Stimulated activated CD4-positive, alpha-beta T cell treated with anti-CD3 and anti-CD28 coated beads, Interleukin-1b, Interleukin-23, amount 100 ng/mL, for 48 hours (primary cell): ENCODE measurements around the gene SMCO3.

ENCODE experiments used
- DNase-seq: peaks from one replicate; pipeline ENCODE4 v3.0.0-alpha.2; 2020

Gene SMCO3

DNA sequence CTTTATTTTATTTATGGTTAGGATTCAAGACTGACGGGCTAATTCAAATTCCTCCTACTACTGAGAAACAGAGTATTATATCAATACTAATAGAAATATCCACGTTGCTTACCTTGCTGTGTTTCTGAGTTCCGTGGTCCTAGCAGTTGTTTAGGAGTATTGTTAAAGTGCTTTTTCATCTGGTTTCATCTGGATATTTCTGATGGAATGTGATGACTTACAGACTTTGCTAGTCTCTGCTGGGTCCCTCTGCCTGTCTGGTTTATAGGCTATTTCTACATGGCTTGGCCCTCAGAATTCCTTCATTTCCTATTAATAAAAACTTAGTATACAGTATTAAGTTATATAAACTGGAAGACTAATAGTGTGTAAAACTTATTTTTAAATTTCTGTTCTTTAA is at the start of gene SMCO3:
Gene SMCO3, minus strand, starts transcription at position 169 of the 400 bp plus-strand sequence. CDS start 7,502 bp downstream, outside the sequence.
- DNase-seq: no peak

DNA sequence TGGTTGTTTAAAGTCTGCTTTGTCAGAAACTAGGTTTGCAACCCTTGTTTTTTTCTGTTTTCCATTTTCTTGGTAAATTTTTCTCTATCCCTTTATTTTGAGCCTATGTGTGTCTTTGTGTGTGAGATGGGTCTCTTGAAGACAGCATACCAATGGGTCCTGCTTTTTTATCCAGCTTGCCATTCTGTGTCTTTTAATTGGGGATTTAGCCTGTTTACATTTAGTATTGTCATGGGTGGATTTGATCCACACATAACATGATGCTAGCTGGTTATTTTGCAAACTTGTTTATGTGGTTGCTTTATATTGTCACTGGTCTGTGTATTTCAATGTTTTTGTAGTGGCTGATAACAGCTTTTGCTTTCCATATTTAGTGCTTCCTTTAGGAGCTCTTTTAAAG is 46.5 kb upstream of the SMCO3 start:
- DNase-seq: no peak

DNA sequence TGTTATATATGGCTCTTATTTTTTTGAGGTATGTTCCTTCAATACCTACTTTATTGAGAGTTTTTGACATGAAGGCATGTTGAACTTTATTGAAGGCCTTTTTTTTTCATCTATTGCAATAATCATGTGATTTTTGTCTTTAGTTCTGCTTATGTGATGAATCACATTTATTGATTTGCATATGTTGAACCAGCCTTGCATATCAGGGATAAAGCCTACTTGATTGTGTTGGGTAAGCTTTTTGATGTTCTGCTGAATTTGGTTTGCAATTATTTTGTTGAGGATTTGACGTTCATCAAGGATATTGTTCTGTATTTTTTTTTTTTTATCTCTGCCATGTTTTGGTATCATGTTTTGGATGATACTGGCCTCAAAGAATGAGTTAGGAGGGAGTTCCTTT is 44.5 kb upstream of the SMCO3 start:
- DNase-seq: no peak

DNA sequence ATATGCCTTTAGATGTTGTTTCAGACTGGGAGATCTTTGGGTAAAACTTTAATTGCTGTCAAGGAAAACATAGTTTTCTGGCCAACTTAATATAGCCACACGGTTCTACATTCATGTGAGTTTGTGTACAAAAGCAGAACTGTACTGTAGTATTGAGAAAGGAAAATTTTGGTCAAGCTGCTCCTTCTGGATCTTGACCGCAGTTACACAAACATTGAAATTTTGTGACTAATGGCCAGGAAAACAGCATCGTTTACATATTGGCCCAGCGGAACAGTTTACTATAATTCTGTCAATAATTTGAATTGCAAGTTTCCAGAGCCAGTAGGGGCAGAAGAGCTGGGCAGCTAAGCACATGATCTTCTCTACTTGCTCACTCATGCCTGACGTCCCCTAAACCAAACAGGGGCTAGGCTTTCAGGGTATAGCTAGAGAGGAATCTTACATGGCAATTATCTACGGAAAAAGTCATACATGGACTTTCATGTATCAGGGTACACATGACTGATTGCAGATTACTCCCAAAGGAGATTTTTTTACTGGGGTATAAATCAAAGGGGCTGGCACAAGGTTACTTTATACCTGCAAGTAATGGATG is 40.7 kb upstream of the SMCO3 start:
- no peak for DNase-seq

DNA sequence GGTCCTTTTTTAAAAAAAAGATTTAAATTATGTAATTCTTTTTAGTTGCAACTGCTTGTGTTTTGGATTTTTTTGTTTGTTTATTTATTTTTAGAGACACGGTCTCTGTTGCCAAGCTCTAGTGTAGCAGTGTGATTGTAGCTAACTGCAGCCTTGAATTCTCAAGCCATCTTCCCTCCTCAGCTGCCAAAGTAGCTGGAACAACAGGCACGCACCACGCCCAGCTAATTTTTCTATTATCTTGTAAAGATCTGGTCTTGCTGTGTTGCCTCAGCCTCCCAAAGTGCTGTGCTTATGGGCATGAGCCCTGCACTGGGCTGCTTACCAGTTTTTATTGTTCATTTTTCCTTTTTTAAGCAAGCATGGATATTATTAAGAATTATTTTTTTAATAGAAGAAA is 40.0 kb upstream of the SMCO3 start:
- DNase-seq: no peak

DNA sequence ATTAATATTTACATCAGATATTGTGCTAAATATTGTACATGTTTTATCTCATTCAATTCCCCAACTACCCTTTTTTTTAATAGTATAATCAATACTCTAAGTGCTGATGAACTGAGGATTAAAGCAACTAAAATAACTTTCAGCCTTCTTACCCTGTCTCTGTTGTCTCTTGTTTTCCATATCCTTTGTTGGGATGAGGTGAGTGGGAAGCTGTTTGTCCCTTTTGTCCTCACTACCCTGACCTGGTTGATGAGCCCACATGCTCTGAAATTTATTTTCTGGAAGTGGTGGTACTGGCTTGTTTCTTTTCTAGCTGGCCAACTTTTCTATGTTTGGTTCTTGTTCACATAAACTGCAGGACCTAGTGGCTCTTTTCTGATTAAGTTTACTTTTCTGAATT is 38.9 kb upstream of the SMCO3 start:
- no peak for DNase-seq

DNA sequence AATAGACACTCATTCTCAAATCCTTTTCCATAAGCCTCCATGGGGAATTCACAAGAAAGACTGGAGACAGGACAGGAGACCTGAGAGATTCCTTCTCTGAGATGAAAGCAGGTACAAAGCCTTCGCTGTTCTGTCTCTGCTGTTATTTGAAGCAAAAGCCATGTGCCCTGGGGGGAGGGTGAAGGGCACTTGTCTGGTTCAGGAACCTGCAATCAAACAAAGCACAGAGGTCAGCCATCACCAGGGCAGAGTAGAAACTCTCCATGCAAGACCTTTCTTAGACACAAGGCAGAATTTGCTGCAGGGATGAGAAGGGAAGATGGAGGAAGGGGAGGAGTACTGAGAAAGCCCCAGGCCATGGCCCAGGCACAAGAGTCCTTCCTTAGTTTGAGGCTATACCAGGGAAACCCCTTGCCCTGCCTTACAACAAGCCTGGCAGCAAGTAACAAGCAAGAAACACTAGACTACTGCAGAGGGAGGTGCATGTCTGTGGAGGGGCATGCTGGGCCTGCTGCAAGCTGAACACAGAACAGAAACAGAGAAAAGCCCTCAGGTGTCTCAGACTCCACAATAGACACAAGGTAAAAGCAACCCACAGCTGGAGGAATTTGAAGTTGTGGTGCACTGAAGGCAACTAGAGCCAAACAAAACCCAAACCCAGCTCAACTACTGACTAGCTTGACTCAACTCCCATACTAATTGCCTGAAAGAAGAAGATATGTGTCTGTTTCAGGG is 37.1 kb upstream of the SMCO3 start:
- no peak for DNase-seq

DNA sequence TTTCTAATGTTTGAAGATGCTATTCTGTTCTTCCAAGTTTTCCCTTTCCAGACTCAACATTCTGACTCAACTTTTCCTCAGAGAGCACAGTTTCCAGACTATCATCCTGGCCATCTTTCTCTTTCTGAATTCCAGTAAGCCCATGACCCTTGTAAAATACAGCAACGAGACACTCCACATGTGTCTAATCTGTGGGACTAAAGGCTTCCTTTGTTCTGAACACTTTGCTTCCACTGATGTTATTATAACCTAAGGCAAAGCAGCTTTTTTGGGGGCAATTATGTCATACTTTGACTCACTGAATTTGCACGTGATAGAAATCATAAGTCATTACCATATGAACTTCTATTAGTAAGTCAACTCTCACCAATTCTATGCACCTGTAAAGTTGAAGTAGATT is 35.7 kb upstream of the SMCO3 start:
- DNase-seq: no peak

DNA sequence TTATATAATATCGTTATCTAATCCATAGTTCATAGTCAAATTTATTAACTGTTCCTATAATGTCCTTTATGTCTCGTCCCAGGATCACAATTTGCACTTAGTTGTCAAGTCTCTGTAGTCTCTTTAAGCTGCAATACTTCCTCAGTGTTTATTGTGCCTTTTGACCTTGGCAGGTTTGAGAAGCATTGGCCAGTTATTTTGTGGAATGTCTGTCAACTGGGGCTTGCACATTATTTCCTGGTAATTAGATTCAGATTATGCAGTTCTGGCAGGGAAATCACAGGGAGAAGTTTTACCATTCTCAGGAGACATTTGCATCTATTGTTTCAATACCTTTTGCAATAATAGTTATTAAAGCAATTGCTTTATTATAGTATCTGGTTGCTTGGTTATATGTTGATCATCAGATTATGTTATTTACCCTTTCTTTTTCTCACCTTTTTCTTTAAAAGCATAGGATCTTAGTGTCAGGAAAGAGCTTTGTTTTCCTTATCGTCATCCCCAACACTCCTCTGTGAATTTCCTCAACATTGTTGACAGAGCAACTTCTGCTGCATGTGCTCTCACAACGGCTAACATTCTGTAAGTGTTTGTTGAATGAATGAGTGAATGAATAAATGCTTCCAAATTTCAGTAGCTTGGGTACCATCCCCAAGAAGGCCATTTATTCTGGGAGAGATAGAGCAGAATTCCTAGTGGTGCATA is 33.0 kb upstream of the SMCO3 start:
- no peak for DNase-seq

DNA sequence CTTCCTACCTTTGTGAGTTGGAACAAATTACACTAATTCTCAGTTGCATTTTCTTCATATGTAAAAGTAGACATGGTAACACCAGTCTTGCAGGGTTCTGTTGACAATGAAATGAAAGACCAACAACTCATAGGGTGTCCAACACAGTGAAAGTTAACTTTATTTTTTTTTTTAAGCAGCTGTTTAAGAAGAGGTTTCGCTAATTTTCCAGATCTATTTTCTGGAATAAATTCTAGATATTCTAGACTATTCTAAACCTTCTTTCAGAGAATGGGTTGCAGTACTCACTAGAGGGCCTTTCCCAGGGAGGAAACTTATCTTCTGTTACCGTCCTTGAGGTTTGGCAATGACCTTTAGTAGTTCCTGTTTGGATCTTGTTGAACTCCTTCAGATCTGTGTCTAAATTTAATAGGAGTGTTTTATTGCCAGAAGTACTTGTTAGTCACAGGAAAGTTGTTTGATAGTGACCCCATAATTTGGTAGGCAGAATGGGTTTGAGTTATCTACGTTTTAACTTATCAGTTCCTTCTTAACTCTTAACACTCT is 32.1 kb upstream of the SMCO3 start:
- no peak for DNase-seq

DNA sequence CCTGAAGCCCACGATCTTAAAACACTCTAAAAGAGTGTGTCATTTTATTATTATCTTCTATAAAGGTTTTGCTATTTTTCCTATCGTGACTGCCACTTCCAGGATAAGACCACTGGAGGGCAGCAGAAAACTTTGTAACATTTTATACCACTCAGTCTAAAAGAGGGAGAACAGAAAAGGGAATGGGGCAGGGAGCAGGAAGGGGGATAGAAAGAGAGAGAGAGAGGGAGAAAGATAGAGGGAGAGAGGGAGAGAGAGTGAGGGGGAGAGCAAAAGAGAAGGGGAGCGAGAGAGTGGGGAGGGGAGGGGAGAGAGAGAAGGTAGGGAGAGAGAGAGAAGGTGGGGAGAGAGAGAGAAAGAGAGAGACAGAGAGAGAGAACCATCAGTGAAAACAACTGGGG is 31.4 kb upstream of the SMCO3 start:
- no peak for DNase-seq

DNA sequence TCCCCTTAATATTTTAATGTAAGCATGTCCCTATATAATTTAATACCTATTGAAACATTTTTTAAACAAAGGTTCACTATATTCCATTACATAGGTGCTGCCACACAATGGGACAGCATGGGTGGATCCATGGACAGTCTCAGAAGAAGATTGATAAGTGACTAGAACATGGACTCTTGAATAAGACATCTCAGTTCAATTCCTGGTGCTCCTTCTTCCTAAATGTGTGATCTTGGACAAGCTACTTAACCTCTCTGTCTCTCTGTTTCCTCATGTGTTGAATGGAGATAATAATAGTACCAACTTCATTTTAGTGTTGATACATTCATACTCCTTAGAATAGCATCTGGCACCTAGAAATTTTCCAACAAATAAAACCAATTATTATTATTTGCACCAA is 30.4 kb upstream of the SMCO3 start:
- DNase-seq: no peak

DNA sequence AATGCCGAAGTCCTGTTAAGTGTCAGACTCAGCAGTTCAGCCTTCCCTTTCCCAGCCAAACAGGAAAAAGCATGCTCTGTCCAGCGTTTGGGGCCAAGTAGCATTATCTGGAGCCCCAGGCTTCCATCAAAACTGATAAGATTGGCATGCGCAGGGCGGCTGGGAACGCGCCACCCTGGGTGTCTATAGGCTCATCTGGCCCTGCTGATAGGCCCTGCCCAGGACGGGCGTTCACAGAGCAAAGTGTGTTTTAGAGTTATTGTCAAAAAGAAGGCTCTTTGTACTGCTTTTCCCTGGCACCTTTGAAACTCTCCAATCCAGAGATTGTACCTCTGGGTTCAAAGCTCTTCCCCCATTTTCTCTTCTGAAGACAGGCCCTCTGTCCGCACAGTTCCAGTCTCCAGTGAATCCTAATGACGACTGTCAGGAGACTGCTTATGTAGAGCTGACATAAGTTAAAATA is 29.5 kb upstream of the SMCO3 start, which contains the start of gene ART4:
Gene ART4, minus strand, starts transcription at position 102 of the 463 bp plus-strand sequence. CDS start 413 bp downstream, outside the sequence.
- DNase-seq: no peak

DNA sequence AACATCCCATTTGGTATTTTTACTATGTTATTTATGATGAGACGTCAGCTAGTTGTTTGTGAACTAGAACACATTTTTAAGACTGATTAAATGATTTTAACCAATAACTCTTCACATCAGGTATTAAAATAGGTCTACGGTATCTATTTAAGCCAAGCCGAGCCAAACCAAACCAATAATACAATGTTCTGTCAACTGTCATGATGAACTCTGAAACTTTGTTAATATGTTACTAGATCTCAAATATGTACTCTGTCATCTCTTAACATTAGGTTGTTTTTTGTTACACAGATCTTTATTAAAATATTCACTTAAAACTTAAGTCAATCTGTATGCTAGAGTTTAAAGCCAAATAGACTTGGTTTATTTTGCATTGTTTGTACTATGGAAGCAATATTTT is 28.3 kb upstream of the SMCO3 start:
- DNase-seq: no peak

DNA sequence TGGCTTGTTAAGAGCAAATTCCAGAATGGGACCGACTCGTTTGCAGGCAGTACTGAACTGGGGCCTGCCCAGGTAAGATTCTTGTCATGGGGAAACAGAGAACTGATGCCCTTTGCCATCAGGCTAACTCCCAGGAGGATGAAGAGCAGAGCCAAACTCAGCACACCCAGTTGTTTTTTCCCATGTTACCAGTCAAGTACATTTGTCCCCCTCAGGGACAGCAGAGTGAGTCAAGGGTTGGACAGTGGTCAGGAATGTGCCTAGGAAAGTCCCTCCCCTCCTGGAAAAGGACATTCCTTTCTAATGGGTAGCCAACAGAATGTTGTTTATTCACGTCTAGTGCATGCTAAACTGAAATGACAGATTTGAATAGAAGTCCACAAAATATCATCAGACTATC is 27.8 kb upstream of the SMCO3 start:
- DNase-seq: no peak

DNA sequence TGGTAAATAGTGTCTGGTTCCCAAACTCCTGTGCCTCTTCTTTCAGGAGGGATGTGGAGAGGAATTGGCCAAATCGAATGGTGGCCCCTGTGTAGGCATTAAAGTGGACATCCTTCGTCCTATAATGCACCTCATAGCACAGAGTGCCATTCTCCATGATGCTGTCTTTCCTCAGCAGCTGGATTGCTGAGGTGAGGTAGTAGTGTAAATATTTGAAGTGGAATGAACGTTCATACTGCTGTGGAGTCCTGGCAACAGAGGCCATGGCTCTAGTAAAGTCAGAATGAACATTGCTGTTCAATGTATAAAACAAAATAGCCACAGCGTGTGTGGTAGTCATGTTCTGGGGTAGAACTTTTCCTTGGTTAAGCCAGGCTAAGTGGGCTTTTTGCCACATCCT is 26.6 kb upstream of the SMCO3 start:
- DNase-seq: no peak

DNA sequence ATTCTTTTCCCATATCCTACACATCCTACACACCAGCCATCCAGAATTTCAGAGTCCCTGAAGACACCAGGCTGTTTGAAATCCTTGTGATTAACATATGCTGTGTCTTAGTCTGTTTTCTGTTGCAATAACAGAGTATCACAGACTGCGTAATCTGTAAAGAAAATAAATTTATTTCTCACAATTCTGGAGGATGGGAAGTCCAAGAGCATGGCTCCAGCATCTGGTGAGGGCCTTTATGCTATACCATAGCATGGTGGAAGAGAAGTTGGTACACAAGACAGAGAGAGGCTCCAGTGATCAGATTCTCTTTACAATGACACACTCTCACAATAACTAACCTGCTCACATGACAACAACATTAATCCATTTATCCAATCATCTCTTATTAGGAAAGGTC is 25.3 kb upstream of the SMCO3 start:
- DNase-seq: no peak

DNA sequence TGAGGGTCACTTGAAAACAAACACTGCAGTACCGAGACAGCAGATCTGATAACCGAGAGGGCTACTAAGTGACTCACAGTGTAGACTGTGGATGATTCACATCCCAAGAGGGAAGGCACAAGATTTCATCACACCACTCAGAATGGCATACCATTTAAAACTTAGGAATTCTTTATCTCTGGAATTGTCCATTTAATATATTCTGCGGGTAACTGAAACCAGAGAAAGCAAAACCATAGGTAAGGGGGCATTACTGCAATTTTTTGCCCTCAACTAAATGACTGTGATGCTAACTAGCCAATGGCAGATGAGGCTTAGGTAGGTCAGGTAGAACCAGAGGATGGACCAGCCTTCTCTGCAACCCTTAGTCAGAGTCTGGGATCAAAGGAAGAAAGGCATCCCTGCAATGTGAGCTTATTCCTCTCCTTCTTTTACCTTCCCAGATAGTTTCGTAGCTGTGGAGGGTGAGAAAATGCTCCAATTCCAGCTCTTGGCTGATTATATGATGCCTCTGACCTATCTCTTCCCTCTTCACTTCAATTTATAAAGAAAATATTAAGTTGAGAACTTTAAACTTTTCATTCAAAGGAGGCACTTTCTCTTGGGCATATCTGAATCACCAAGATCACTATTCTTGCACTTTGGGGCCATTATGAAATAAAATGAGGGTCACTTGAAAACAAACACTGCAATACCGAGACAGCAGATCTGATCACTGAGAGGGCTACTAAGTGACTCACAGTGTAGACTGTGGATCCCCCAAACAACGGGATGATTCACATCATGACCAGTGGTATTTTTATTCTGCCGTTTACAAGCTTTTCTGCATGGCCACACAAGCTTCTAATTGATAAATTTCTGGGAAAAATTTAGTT is 22.6 kb upstream of the SMCO3 start:
- DNase-seq: no peak

DNA sequence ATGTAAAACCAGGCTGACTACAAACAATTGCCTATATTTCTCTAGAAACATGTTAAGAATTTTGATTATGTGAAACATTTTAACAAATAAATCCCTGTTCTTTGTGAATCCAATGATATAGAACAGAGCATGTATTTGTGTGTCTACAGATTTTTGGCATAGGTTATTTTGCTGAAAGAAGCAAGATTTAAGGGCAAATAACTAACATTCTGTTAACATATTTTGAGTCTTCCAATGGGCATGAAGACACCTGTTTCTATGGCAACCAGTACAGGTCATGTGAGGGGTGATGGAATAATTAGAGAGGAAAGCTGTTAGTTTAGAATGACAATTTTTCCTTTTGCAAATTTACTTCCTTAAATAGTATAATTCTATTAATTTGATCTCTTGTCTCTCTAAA is 20.5 kb upstream of the SMCO3 start:
- DNase-seq: no peak

DNA sequence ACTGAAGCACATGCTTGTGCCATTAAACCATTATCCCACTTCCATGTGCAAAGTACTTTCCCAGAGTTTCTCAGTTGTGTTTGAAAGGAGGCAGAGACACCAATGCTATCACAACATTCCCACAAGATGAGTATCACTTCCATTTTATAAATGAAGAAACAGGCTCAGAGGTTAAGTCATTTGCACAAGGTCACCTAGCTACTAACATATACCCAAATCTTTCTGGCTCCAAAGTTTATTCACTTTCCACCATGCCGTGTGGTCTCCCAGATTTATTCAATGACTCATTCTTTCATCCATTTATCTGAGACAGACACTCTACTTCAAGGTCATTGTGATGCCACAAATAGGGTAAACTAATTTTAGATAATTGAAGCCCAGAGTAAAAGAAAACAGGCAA is 20.0 kb upstream of the SMCO3 start:
- no peak for DNase-seq

DNA sequence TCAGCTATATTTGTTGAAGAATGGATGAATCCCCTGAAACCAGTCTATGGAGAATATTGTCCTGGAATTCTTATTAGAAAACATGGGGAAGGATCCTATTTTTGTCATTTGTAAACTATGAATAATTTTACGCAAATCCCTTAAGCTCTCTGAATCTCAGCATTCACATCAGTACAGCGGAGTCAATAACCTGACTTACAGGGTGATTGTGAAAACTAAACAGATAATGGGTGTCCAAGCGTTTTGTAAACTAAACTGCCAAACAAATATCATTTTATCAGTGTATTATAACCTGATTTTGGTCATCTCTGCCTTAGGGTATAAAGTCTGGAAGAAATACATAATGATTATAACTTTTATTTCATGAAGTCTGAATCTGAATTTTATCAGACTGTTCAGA is 19.4 kb upstream of the SMCO3 start:
- DNase-seq: no peak

DNA sequence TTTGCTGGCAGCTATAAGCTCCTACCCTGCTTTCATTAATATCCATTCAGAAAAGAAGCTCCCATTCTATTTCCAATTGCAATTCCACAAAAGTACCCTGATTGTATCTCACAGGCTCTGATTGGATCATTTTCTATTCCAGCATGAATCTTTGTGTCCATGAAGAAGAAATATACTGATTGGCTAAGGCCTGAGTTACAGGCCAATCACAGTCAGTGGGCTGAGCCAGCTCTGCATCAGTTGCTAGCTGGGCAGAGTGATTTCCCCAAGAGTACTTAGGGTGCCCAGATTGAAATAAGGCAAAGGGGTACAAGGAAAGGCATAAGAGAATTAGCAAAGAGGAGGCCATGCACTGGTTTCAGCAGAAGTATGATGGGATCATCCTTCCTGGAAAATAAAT is 14.9 kb upstream of the SMCO3 start:
- DNase-seq: no peak

DNA sequence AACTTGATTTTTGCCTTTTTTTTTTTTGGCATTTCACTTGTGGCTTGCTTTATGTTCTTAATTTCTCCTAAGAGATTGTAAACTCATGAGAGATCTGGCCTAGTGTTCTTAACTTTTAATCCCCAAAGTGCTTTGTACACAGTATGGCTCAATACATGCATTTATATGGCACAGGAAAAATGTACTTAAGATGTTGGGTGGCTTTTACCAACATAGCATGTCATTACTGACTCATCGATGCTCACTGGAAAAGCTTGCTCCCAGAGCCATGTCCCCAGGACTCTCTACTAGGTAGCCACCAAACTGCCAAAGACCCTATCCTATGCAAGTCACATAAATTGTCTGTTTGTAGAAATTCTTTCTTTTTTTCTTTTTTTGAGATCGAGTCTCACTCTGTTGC is 13.1 kb upstream of the SMCO3 start:
- no peak for DNase-seq
